BE2C (cell line): ENCODE measurements around the gene AMPH.

Source experiments
- DNase-seq: peaks from one replicate; pipeline ENCODE4 v3.0.0-alpha.2; 2020
- H3K27me3 ChIP-seq: fragments of 250-450 bp; sonication (Bioruptor Pico); 2 replicates; pipeline ENCODE4 v1.5.1; 2020; ENCODE audit warnings: mild to moderate bottlenecking
- H3K36me3 ChIP-seq: fragments of 250-450 bp; sonication (Bioruptor Pico); 2 replicates; pipeline ENCODE4 v1.5.1; 2020; ENCODE audit warnings: mild to moderate bottlenecking
- H3K4me1 ChIP-seq: fragments of 250-450 bp; sonication (Bioruptor Pico); 2 replicates; pipeline ENCODE4 v1.5.1; 2020
- H3K4me3 ChIP-seq: 2 replicates; pipeline ENCODE4 v1.5.1; 2011; ENCODE audit warnings: low read depth, low read length
- H3K9me3 ChIP-seq: fragments of 250-450 bp; sonication (Bioruptor Pico); 2 replicates; pipeline ENCODE4 v1.5.1; 2020
- CTCF ChIP-seq: IDR thresholded peaks from 2 replicates; pipeline ENCODE4 v1.5.1; 2012; ENCODE audit warnings: mild to moderate bottlenecking, low read depth, low read length

The AMPH gene

DNA sequence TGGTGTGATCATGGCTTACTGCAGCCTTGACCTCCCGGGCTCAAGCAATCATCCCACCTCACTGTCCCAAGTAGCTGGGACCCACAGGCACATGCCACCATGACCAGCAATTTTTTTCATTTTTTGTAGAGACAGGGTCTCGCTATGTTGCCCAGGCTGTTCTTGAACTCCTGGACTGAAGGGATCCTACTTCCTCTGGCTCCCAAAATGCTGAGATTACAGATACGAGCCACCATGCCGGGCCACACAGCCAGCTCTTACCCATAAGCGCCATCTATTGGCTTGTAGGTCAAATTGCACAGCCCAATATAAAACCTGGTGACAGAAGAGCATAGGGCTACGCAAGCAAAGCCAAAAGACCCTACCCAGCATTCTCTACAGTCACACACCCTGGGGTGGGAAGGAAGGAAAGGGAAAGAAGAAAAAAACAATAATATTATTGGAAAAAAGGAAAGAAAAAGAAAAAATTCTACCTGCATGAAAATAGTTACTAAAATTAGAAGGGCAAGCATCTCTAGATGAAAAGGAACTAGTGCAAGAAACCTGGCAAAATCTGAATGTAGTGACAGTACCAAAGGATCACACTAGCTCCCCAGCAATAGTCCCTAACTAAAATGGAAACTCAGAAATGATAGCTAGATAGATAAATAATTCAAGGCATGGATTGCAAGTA lies 29.4 kb upstream of the AMPH start:
- no peaks in the 10 kb centered on the region for H3K27me3 ChIP-seq
- H3K4me1 ChIP-seq: no peaks in the 10 kb centered on the region
- DNase-seq: peak; percentile 25
- H3K36me3 ChIP-seq: no peaks in the 10 kb centered on the region
- H3K4me3 ChIP-seq: no peak overlapping the region
- no peaks in the 10 kb centered on the region for H3K9me3 ChIP-seq
- peak; percentile 76 for TF ChIP-seq CTCF

- no peak for DNase-seq
- no peaks in the 10 kb centered on the region for H3K9me3 ChIP-seq
- no peak overlapping the region for H3K4me3 ChIP-seq
- TF ChIP-seq CTCF: no peak
- H3K4me1 ChIP-seq: no peaks in the 10 kb centered on the region
- no peaks in the 10 kb centered on the region for H3K36me3 ChIP-seq
- H3K27me3 ChIP-seq: no peaks in the 10 kb centered on the region
Observed at GRCh38 chr7:38659931-38660330, 28.8 kb upstream of the AMPH start.

DNA sequence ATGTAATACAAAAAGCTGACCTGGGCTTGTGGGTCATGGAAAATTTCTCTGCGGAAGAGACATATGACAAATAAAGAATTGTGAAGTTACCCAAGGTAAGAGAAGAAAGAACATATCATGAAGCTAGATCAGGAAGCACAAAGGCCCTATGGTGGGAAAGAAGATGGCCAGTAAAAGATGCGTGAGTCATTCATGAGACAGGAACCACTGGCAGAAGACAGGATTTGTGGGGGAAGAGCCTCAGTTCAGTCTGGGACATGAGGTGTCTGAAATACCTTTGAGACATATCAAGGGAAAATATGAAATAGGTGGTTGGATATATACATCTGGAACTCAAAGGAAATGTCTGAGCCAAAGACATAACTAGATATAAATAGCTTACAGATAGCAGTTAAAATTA lies 27.7 kb upstream of the AMPH start:
- Histone ChIP-seq H3K27me3 (no peaks in the 10 kb centered on the region), H3K4me1 (no peaks in the 10 kb centered on the region), H3K4me3 (no peak overlapping the region), H3K36me3 (no peaks in the 10 kb centered on the region), H3K9me3 (no peaks in the 10 kb centered on the region)
- no peak for DNase-seq
- TF ChIP-seq CTCF: no peak

GRCh38 chr7:38656968-38657367 lies 25.8 kb upstream of the AMPH start:
- Histone ChIP-seq H3K36me3 (no peaks in the 10 kb centered on the region), H3K4me3 (no peak overlapping the region), H3K4me1 (no peaks in the 10 kb centered on the region), H3K9me3 (no peaks in the 10 kb centered on the region), H3K27me3 (no peaks in the 10 kb centered on the region)
- no peak for TF ChIP-seq CTCF
- no peak for DNase-seq

- H3K4me3 ChIP-seq: no peak overlapping the region
- no peaks in the 10 kb centered on the region for H3K4me1 ChIP-seq
- no peak for DNase-seq
- no peak for TF ChIP-seq CTCF
- H3K36me3 ChIP-seq: no peaks in the 10 kb centered on the region
- no peaks in the 10 kb centered on the region for H3K9me3 ChIP-seq
- H3K27me3 ChIP-seq: no peaks in the 10 kb centered on the region
Observed at GRCh38 chr7:38655833-38656774, 24.9 kb upstream of the AMPH start.

DNA sequence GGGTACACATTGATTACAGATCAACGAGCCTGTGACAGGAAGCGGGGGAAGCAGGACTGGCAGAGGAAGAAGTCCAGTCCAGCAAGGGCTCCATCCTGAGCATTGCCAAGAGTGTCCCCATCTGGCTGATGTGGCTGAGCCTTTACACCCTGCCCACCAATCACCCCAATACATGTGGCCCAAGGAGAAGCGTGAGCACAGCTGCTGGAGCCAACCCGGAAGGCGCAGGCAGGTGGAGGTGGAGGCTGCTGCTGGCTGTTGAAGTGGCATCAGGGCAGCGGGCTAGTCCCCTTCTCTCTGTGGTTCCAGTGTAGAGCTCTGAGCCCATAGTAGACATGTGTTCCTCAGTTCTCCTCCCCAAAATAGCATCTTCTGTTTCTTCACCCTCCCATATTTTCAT lies 6.8 kb upstream of the AMPH start:
- TF ChIP-seq CTCF: no peak

More for the DNA sequence above, 6.8 kb upstream of the AMPH start:
- DNase-seq: no peak
- Histone ChIP-seq H3K27me3 (0 out of 2 replicates have a peak, but pooled peaks cover 4% of the 10 kb centered on the region), H3K36me3 (no peaks in the 10 kb centered on the region), H3K9me3 (no peaks in the 10 kb centered on the region), H3K4me3 (no peak overlapping the region), H3K4me1 (no peaks in the 10 kb centered on the region)
